CD4-positive, alpha-beta T cell treated with Interleukin-6 for 4 hours (primary cell): ENCODE results near the gene IFT43.

Source experiments
- DNase-seq: peaks from one replicate; pipeline ENCODE4 v3.0.0-alpha.2; 2020; ENCODE audit warnings: mixed read lengths

Gene IFT43

DNA sequence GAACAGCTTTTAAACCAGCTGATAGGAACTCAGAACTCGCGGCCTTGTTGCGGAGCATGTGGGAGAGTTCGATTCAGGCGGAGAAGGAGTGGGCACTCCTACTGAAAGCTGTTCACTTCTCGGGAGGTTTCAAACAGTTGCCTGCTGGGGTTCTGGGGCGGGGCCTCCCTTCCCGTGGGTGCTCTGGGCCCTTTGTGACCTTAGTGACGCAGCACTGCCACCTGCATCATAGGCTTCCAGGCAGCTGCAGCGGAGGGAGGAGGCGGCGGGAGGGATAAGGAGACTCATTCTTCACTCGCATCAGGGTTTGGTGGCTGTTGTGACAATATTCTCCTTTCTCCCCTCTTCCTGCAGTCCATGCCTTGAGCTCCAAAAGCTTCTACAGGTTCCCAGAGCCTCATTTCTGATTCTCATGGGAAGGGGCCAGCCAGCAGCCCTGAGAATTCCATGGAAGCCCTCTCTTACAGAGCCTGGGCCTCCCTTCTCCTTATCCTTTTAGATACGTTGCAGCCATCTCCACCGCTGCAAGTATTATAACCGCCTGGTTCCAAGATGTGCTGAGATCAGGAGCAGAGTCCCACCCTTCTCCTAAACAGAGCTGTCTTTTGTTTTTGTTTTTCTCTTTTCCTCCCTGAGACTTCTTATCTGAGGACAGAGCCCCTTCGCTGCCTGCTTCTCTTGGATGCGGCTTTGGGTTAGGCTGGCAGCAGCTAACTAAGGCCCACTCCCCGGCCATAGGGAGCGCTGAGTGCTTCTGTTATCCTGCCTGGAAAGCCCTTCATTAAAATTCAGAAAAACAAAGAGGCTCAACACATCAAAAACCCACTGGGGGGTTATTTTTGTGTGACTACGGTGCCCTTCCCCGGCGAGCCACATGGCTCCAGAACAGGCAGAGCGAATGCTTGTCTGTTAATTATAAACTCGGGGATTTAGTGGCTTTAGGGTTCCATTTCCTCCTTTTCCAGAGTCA lies 98.5 kb downstream of the IFT43 start:
- no peak for DNase-seq

DNA sequence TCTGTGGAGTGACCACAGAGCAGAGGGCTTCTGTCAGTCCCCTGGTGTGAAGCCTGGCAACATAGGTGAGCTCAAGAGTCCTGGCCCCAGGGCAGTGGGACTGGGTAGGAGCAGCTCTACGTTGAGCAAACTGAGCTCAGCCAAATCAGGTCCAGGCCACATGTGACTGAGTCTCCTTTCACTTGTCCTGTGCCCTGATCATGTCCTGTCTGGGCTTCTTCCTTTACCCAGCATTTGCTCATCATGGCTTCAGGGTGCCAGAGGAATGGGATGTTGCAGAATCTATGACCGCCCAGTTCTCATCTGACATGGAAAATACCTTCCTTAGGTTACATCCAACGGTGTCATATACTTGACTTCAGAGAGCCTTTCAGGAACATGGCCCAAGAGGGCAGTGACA lies 99.8 kb downstream of the IFT43 start:
- DNase-seq: no peak

- no peak for DNase-seq
These were observed 101.1 kb downstream of the IFT43 start for GRCh38 chr14:76086636-76087035.

DNA sequence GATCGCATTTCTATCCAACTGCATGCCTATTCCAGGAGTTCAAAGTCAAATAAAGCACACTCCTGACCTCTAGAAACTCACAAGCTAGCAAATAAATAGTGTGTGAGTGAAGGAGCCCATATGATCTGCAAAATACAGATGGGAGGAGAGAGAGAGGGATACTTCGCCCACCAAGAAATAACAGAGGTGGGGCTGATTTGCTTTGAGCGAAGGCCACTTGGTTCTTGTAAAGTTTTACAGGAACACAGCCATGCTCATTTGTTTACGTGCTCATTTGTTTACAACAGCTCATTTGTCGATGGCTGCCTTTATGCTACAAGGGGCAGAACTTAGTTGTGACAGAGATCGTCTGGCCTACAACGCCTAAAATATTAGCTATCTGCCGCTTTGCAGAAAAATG lies 102.8 kb downstream of the IFT43 start:
- no peak for DNase-seq

GRCh38 chr14:76088771-76089571 lies 103.4 kb downstream of the IFT43 start:
- DNase-seq: no peak

- no peak for DNase-seq
These were observed 104.0 kb downstream of the IFT43 start for GRCh38 chr14:76089575-76089974.

DNA sequence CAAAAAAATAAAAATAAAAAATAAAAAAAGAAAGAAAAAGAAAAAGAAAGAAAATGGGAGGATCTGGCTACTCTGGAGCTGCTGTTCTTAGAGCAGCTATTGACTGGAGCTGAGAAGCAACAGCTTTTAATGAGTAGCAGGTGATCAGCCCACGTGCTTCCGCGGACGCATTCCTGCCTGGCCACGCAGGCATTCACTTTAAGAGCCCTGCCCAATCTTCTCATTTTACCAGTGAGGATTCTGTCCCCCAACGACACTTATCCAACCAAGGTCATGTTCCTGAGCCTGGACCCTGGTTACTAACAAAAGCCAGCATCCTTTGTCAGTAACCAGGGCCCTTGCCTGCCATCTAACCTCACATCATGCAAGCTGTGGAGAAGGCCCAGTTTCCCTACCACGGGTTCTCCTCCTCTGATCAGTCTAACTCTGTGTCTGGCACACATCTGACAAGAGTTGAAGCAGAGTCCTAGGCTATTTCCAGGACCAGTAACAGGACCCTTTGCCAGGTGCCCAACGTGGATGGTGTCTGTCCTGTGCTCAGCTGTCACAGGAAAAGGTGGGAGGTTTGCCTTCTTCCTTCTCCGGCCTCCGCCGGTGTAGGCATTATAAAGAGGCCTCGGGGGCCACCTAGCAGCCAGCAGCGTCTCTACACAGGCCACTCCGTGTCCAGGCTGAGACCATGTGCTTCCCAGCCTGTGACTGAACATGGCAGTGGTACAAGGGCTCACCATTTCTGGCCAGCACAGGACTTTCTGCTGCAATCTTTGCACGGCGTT lies 105.2 kb downstream of the IFT43 start:
- no peak for DNase-seq

DNA sequence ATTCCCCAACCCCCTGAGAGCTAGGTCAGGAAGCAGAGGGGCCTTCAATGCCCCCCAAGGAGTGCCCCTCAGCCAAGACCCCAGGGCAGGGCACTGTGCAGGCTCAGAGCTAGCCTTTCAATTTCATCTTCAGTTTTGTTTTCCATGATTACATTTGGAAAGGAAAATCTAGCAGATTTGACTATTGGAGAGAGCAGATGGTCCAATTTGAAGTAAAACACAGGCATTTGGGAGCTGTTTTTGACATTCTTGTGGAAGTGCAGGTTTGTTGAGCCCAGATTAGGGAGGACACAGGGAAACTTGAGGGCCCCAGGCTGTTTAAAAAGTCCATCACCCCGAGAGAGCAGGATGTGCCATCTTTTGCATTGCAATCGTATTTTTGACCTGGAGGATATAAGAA lies 107.5 kb downstream of the IFT43 start:
- DNase-seq: no peak

GRCh38 chr14:76096257-76096656 lies 110.7 kb downstream of the IFT43 start:
- DNase-seq: no peak

DNA sequence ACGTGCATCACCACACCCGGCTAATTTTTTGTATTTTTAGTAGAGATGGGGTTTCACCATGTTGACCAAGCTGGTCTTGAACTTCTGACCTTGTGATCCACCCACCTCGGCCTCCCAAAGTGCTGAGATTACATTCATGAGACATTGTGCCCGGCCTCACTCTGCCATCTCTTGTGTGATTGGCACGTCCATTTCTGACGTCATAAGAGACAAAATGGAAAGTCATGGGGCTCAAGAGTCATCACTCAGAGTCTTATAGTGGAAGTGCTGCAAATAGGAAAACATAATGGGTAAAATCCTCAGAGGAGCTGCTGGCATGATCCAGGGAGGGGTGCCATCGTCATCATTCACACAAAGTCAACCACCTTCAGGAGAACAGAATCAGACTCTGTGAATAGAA lies 112.0 kb downstream of the IFT43 start:
- no peak for DNase-seq

DNA sequence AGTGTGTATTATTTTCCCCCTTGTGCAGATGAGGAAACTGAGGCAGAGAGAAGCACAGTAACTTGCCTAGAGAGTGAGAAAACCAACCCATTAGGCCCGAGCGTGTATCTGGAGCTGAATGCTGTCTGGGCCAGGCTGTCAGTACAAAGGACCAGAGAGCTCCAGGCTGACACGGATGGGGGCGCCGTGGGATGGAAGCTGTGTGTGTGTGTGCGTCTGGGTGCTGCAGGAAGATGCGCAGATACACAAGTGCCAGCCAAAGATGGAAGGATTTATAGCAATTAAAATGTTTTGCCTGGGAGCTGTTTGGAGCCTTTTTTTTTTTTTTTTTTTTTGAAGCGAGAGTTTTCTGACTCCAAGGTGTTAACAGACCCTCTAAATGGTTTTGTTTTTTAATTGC lies 112.5 kb downstream of the IFT43 start:
- no peak for DNase-seq

DNA sequence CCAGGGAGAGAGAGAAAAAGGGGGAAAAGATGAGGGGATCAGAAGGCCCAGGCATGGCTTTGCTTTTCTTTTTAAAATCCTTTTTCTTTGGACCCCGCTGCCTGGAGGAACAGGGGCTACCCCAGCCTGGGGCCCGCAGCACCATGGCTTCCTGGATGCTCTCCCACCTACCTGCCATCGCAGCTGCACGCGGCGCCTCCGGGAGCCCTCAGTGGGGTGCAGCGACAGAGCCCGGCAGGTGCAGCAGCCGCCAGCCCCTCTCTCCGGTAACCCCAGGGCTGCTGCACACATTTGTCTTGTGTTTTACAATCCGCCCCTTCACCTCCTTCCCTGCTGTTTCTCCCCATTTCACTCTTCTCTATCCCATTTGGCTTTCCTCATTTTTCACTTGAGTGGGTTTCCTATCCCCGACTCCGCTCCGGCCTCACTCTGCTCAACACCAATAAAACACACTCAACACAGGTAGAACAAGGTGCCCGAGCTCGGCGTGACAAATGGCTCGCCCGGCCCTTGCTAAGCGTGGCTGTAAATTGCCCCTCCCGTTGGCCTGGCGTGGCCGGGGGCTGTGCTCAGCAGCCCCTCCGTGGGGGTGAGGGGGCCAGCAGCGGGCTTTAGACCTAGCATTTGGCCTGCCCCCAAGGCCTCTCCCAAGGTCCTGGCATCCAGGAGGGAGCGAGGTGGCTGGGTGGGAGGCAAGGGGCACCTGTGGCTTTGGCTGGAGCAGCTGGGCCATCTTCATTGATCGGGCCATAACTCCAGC lies 113.5 kb downstream of the IFT43 start:
- DNase-seq: no peak

GRCh38 chr14:76100236-76100635 lies 114.7 kb downstream of the IFT43 start:
- no peak for DNase-seq

- DNase-seq: no peak
These were observed 116.1 kb downstream of the IFT43 start for GRCh38 chr14:76101391-76102379.

DNA sequence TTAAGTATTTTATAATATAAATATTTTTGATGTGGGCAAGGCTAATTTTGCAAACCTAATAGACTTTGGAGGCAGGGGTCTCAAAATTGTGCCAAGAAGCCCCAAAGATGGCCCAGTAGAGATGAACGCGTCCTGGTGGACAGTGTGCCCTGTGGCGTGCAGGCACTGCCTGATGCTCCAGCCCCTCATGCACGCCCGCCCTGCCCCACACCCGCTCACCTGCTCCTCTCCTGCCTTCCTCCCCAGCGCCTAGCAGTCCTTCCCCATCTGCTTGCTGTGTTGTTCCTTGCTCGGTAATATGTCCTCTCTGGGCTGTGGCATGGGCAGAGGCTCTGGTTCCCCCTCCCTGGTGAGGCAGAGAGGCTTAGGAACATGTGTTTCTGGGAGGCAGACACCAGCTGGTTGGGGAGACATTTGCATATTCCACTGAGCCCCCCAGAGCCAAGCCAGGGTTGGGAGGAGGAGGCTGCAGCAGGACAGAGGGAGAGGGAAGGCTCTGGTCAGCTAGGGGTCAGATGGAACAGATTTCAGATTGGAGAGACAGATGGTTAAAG lies 119.3 kb downstream of the IFT43 start:
- DNase-seq: no peak

- no peak for DNase-seq
These were observed 120.6 kb downstream of the IFT43 start for GRCh38 chr14:76106188-76106587.

GRCh38 chr14:76109087-76109880 lies 123.7 kb downstream of the IFT43 start:
- no peak for DNase-seq

DNA sequence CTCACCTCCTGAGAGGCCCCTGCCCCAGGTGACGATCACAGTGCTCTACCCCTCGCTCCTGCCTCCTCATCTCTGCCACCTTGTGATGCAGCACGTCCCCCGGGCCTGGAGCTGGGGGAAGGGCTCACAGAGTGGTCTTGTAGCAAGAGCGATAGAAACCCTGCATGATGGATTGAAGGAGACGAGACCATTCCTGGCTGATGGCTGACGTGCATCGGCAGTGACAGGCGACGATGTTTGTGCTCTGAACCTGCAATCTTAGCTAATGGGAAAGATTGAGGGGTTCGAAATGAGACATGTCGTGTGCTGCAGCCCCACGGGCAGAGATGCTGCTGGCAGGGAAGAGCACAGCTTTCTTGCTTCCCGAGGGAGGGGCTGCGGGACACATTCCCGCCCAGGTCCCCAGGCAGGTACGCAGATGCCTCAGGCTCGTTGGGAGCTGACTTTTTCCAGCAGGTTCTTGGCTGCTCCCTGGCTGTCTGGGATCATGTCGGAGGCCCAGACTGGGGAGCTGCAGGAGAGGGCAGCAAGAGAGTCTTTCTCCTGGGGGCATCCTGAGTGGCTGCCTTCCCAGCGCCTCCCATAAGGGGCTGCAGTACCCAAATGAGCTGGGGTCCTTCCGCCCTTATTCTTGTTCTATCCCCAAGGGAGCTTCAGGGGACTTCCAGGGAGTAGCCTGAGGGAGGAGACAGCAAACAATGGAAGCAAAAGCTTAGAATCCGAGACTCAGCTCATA lies 127.5 kb downstream of the IFT43 start:
- DNase-seq: no peak

- DNase-seq: no peak
These were observed 128.1 kb downstream of the IFT43 start for GRCh38 chr14:76113691-76114090.
